Fibroblast of peridontal ligament (primary cell): ENCODE data around the gene LMAN1L.

Source experiments
- DNase-seq: peaks from one replicate; pipeline ENCODE4 v3.0.0-alpha.2; 2010; ENCODE audit errors: extremely low read depth

The LMAN1L gene

GRCh38 chr15:74794248-74794969 lies 18.2 kb upstream of the LMAN1L start:
- DNase-seq = no peak

GRCh38 chr15:74794970-74795349 lies 17.7 kb upstream of the LMAN1L start:
- DNase-seq = no peak

- no peak for DNase-seq
Measured at GRCh38 chr15:74795966-74796625, 16.5 kb upstream of the LMAN1L start.

GRCh38 chr15:74798388-74799254 lies 14.0 kb upstream of the LMAN1L start:
- no peak for DNase-seq

GRCh38 chr15:74799255-74799855 lies 13.3 kb upstream of the LMAN1L start:
- DNase-seq = no peak

GRCh38 chr15:74799856-74800558 lies 12.6 kb upstream of the LMAN1L start:
- peak; percentile 57 for DNase-seq

GRCh38 chr15:74800559-74801094 lies 12.0 kb upstream of the LMAN1L start:
- DNase-seq = no peak

- no peak for DNase-seq
Measured at GRCh38 chr15:74801311-74801997, 11.2 kb upstream of the LMAN1L start.

- no peak for DNase-seq
Measured at GRCh38 chr15:74802290-74802689, 10.3 kb upstream of the LMAN1L start.

- no peak for DNase-seq
Measured at GRCh38 chr15:74802862-74803447, 9.7 kb upstream of the LMAN1L start.

- no peak for DNase-seq
Measured at GRCh38 chr15:74804935-74805334, 7.7 kb upstream of the LMAN1L start.

- DNase-seq = peak; percentile 19
Measured at GRCh38 chr15:74807282-74807681, 5.4 kb upstream of the LMAN1L start.

- no peak for DNase-seq
Measured at GRCh38 chr15:74808078-74808839, 4.4 kb upstream of the LMAN1L start.

- no peak for DNase-seq
Measured at GRCh38 chr15:74808840-74809229, 3.8 kb upstream of the LMAN1L start.

GRCh38 chr15:74809242-74809641 lies 3.4 kb upstream of the LMAN1L start:
- no peak for DNase-seq

- peak; percentile 56 for DNase-seq
Measured at GRCh38 chr15:74809956-74810355, 2.7 kb upstream of the LMAN1L start.

- no peak for DNase-seq
Measured at GRCh38 chr15:74815121-74815934, 2.7 kb downstream of the LMAN1L start.

- DNase-seq = no peak
Measured at GRCh38 chr15:74815961-74816360, 3.3 kb downstream of the LMAN1L start.
